Gastrocnemius medialis (tissue), 4 donors: Measurements from ENCODE around the gene PLET1. TPM values are rescaled to one million over a fixed set of nuclear protein-coding genes. Genes with fewer than 3 reads are reported as not detected.

Source experiments
- ATAC-seq, 2 donors: fragments of 150-250 bp; one replicate each; pipeline ENCODE4 v1.9.1; 2016
- DNase-seq, 2 donors: peaks; one replicate each; pipeline ENCODE4 v3.0.0-alpha.2; 2019
- H3K27ac ChIP-seq, 4 donors: fragments of 200-600 bp; sonication (generic); 1 replicate in 1 of 4; 2 replicates in 3 of 4; pipeline ENCODE4 v1.5.1; 2016 to 2018; ENCODE audit warnings: mild to moderate bottlenecking in 2 of 4, moderate library complexity in 1 of 4
- H3K27me3 ChIP-seq, 3 donors: fragments of 200-600 bp; sonication (generic) in 2 of 3; 1 replicate in 1 of 3; 2 replicates in 2 of 3; pipeline versions ENCODE4 v1.5.1 to v1.6.0; 2016 to 2019; ENCODE audit warnings: mild to moderate bottlenecking in 1 of 3, moderate library complexity in 1 of 3
- H3K36me3 ChIP-seq, 2 donors: fragments of 200-600 bp; sonication (generic) in 1 of 2; one replicate each; pipeline ENCODE4 v1.5.1; 2017 to 2018
- H3K4me1 ChIP-seq, 2 donors: fragments of 200-600 bp; sonication (generic) in 1 of 2; one replicate each; pipeline ENCODE4 v1.5.1; 2016 to 2017; ENCODE audit warnings: mild to moderate bottlenecking in 2 of 2
- H3K4me3 ChIP-seq, 4 donors: fragments of 200-600 bp; sonication (generic) in 3 of 4; 1 replicate in 1 of 4; 2 replicates in 3 of 4; pipeline ENCODE4 v1.5.1; 2016 to 2019; ENCODE audit warnings: mild to moderate bottlenecking in 2 of 4
- H3K9me3 ChIP-seq, 3 donors: fragments of 200-600 bp; sonication (generic) in 2 of 3; 1 replicate in 1 of 3; 2 replicates in 2 of 3; pipeline ENCODE4 v1.5.1; 2016 to 2019
- CTCF ChIP-seq, 5 experiments: fragments of 450-650 bp in 3 of 5; fragments of 200-600 bp in 2 of 5; sonication (generic) in 2 of 5; IDR thresholded peaks in 4 of 5; conservative IDR thresholded peaks in 1 of 5; 1 replicate in 4 of 5; 2 replicates in 1 of 5; pipeline ENCODE4 v1.5.1; 2016 to 2019; ENCODE audit warnings: antibody characterized with exemption in 5 of 5, mild to moderate bottlenecking in 3 of 5, moderate library complexity in 3 of 5
- POLR2A ChIP-seq, 2 donors: fragments of 450-650 bp; IDR thresholded peaks; one replicate each; pipeline ENCODE4 v1.6.1; 2017; ENCODE audit warnings: antibody characterized with exemption in 2 of 2, mild to moderate bottlenecking in 2 of 2, moderate library complexity in 2 of 2
- in situ Hi-C, 4 donors: fragments of 200-750 bp; cut with MboI; loops; one replicate each; pipeline versions ENCODE4 v1.15.0 to v1.8.0; 2017; ENCODE audit warnings: low sequenced_read_pairs in 4 of 4
- intact Hi-C: fragments of 100-400 bp; cut with DNase I; formaldehyde crosslinking; loops from one replicate; pipeline ENCODE4 v1.15.1; 2023; ENCODE audit warnings: low total_unique reads
- total RNA-seq, 4 donors: library from RNA; depleted of rRNA; stranded (reverse); fragments of >200 nt; gene quantifications; one replicate each; pipeline versions ENCODE4 v1.1.0 to v1.2.3, GENCODE V29; 2016

Gene PLET1
- total RNA-seq, 4 donors from 2014 or later, result not detected

GRCh38 chr11:112281726-112282125, 21.1 kb upstream of the PLET1 start:
- ATAC-seq (no peak), DNase-seq (no peak)
- Histone ChIP-seq H3K9me3 (no peaks in the 10 kb centered on the region), H3K36me3 (no peaks in the 10 kb centered on the region), H3K27me3 (no peaks in the 10 kb centered on the region), H3K4me3 (no peak overlapping the region), H3K27ac (no peak overlapping the region), H3K4me1 (peaks cover 0 to 4% of the 10 kb centered on the region in 2 donors)
- in situ Hi-C loops, result loop anchor here (10.0 to 25.0 kb wide), 3 partner anchors 273 to 1006 kb away; no protein-coding TSS in a partner anchor
- intact Hi-C loops, result loop anchor here (5.0 to 10.0 kb wide), 2 partner anchors 169 to 1033 kb away; partner anchors contain the start of gene TTC12
- TF ChIP-seq CTCF (IDR thresholded peaks at IDR 0.05 in 4 of 5, conservative IDR thresholded peaks at IDR 0.05 in 1 of 5), result no peak
- TF ChIP-seq POLR2A (IDR thresholded peaks at IDR 0.05), result no peak

- no peaks in the 10 kb centered on the region for H3K9me3 ChIP-seq
- H3K36me3 ChIP-seq, result no peaks in the 10 kb centered on the region
- peak overlapping the region; percentile 43 to 67 (median 60) for H3K4me3 ChIP-seq
- no peak for TF ChIP-seq POLR2A (IDR thresholded peaks at IDR 0.05)
- peak; percentile 48 to 73 (median 66) for TF ChIP-seq CTCF (IDR thresholded peaks at IDR 0.05 in 4 of 5, conservative IDR thresholded peaks at IDR 0.05 in 1 of 5)
- H3K4me1 ChIP-seq, result peaks cover 0 to 4% of the 10 kb centered on the region in 2 donors
- in situ Hi-C loops, result loop anchor here (10.0 to 25.0 kb wide), 3 partner anchors 274 to 1007 kb away; no protein-coding TSS in a partner anchor
- intact Hi-C loops, result loop anchor here (1.0 to 10.0 kb wide), 3 partner anchors 61 to 1034 kb away; partner anchors contain the start of gene TTC12
- H3K27me3 ChIP-seq, result no peaks in the 10 kb centered on the region
- peak; percentile 35 to 59 for DNase-seq
- H3K27ac ChIP-seq, result peak overlapping the region in 1 of 4 donors; percentile 29
- peak; percentile 84 to 96 for ATAC-seq
These were observed 19.8 kb upstream of the PLET1 start for GRCh38 chr11:112280268-112281126.

- TF ChIP-seq CTCF (IDR thresholded peaks at IDR 0.05 in 4 of 5, conservative IDR thresholded peaks at IDR 0.05 in 1 of 5) (peak; percentile 30 to 95 (median 58)), POLR2A (IDR thresholded peaks at IDR 0.05) (no peak)
- in situ Hi-C loops, result loop anchor here (5.0 to 25.0 kb wide), 4 partner anchors 58 to 1007 kb away; no protein-coding TSS in a partner anchor
- peak; percentile 19 to 35 for DNase-seq
- H3K27me3 ChIP-seq, result no peaks in the 10 kb centered on the region
- peak; percentile 61 to 80 for ATAC-seq
- intact Hi-C loops, result loop anchor here (1.0 to 10.0 kb wide), 3 partner anchors 61 to 1035 kb away; partner anchors contain the start of gene TTC12
- peaks cover 0 to 4% of the 10 kb centered on the region in 2 donors for H3K4me1 ChIP-seq
- H3K4me3 ChIP-seq, result peak overlapping the region; percentile 43 to 67 (median 60)
- H3K9me3 ChIP-seq, result no peaks in the 10 kb centered on the region
- H3K27ac ChIP-seq, result peak overlapping the region in 1 of 4 donors; percentile 29
- no peaks in the 10 kb centered on the region for H3K36me3 ChIP-seq
These were observed 19.2 kb upstream of the PLET1 start for GRCh38 chr11:112279901-112280267.

- TF ChIP-seq POLR2A (IDR thresholded peaks at IDR 0.05) (no peak), CTCF (IDR thresholded peaks at IDR 0.05 in 4 of 5, conservative IDR thresholded peaks at IDR 0.05 in 1 of 5) (no peak)
- in situ Hi-C loops (loop anchor here (5.0 to 25.0 kb wide), 2 partner anchors 57 to 1008 kb away; no protein-coding TSS in a partner anchor), intact Hi-C loops (no loop called here)
- ATAC-seq (no peak), DNase-seq (no peak)
- Histone ChIP-seq H3K27me3 (no peaks in the 10 kb centered on the region), H3K4me1 (peaks cover 0 to 4% of the 10 kb centered on the region in 2 donors), H3K9me3 (no peaks in the 10 kb centered on the region), H3K27ac (no peak overlapping the region), H3K4me3 (no peak overlapping the region), H3K36me3 (no peaks in the 10 kb centered on the region)
These were observed 18.1 kb upstream of the PLET1 start for GRCh38 chr11:112278803-112279202.
